ENCODE results near the gene ATP1A1.

ATP1A1 gene

DNA sequence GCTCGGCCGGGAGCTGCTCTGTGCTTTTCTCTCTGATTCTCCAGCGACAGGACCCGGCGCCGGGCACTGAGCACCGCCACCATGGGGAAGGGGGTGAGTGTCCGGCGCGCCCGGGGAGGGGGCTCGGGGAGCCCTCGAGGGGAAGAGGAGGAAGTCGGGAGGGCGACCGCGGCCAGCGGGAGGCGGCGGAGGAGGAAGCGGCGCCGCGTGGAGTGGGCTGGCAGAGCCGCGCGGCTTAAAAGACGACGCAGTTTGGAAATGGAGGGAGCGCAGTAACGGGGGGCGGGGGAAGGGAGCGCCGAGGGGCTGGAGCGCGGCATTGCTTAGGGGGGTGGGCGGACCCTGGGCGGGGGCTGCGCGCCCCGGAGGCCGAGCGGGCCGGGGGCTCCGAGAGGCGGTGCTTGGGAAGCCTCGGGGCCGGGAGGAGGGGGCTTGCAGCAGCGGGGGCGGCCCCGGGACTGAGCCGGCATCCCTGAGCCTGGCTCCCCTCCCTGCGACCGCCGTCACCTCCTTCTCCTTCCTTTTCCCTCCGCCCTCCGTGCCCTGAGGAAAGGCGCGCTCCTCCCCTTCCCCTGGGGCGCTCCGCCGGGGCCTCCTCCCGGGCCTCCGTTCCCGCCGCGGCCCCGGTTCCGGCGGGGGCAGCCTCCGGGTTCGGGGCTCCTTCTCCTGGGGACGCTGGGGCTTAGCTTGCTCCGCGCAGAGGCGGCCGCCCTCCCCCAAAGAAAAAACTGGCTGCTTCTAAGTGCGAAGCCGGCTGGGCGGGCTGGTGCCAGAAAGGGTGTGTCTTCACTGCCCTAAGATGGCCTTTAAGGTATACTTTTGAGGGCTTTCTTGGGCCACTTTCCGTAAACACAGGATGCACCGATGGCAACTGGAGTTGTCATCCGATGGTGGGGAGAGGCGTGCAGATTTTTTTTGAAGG is 648 bp downstream of the ATP1A1 start:
- peak; percentile 20 for DNase-seq

DNA sequence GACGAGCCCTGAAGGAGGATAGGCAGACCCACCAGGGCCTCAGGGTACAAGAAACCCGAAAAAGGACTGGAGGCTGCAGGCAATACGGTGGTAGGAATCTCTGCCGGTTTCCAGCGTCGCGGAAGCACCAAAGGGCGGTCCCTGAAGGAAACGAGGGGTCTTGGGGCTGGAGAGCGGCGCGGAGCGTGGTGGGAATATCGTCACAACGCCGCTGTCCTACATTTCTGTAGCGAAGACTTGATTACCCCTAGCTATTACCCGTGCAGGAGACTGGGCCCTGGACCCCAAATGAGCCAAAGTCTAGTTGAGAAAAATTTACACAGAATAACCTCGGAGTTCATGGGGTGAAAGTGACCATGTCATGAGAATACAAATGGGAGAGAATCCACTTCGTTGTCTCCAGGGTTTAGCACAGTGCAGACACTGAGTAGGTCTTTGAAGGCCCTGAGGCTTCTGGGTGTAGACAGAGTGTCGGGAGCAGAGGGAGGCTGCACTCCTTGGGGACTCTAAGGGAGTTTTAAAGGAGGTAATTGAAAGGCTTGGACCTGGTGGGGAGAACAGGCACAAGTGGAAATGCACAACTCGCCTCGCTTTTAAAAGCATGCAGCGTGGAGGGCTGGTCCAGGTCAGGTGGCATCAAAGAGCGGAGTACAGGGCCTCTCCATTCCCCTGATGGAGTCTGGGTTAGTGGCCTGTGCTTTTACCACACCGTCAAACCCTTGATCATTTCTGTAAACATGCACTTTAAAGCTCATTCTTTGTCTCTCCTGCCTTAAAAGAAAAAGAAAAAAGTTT is 1.5 kb downstream of the ATP1A1 start:
- DNase-seq = no peak

DNA sequence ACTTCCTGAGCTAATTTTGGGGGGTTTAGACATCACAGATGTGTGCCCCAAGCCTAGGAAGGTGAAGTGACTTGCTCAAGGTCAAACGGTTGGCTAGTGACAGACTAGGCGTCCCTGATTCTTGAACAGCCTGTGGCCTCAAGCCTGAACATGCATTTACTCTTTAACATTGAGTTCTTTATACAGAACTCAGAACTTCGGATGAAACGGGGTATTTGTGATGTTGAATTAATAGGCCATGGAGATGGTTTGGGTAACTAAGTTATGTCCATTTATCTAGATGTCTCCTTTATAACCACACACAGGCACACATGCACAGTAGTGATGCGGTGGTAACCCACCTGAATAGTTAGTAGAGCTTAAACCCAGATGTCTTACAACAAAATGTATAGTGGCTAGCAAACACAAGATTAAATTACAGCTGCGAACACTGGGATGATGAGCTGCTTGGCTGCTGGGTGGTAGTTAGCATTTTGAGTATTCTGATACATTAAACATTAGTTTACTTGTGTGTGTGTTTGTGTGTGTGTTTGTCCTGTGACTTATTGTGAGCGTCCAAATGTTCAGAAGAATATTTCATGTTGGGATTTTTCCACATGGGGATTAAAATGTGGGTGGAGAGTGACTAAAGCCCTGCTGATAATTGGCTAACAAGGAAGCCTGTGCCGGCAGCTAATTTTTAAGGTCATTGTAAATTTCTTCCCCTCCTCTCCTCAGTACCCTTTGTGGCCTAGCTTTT is 2.3 kb downstream of the ATP1A1 start:
- no peak for DNase-seq

DNA sequence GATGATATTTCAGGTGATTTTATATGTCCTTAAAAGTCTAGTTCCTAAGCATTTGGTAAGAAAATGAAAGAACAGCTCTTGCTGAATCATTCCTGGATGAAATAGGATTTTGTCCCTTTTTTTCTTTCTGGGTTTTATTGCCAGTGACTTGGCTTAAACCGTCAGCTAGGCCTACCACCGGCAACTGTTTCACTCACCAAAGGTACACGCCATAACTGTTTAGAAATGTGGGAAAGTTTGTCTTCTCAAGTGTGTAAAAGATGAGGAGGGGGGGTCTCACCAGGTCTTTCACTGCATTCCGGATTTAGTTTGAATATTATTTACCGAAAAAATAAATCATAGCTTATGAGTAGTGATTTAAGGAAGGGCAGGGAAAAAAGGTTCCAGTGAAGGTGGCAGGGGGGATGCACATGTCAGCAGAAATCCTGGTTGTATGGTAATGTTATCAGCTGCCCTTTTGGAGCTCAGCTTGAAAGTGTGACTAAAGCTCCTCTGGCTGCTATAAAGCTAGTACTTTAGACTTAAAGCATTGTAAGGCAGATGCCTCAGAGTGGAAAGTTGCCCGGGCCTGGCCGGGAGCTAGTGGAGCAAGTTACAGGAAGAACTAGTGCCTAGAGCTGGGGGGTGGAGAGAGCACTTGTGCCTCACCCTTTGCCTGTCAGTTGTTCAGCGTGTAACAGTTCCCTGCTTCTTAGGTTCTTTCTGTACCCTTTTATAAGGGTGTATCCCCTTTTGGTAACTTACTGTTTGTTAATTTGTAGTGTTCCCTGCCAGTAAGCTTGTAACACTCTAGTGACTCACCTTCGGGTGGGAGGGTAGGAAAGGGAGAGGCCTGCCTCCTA is 3.1 kb downstream of the ATP1A1 start:
- DNase-seq = peak; percentile 73

DNA sequence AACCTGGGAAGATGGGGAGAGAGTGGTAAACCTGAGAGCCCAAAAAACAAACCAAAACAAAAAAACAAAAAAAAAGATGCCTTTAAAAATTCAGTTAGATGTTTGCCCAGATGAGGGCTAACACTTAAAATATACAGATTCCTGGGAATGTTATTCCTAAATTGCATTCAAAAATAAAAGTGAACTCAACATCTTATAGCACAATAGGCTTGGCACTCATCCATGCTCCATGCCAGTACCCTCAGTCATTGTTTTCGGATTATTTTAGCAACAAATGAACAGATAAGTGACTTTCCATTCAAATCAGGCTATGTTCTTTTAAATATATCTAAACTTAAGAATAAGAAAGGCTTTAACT is 3.7 kb downstream of the ATP1A1 start:
- DNase-seq = no peak

DNA sequence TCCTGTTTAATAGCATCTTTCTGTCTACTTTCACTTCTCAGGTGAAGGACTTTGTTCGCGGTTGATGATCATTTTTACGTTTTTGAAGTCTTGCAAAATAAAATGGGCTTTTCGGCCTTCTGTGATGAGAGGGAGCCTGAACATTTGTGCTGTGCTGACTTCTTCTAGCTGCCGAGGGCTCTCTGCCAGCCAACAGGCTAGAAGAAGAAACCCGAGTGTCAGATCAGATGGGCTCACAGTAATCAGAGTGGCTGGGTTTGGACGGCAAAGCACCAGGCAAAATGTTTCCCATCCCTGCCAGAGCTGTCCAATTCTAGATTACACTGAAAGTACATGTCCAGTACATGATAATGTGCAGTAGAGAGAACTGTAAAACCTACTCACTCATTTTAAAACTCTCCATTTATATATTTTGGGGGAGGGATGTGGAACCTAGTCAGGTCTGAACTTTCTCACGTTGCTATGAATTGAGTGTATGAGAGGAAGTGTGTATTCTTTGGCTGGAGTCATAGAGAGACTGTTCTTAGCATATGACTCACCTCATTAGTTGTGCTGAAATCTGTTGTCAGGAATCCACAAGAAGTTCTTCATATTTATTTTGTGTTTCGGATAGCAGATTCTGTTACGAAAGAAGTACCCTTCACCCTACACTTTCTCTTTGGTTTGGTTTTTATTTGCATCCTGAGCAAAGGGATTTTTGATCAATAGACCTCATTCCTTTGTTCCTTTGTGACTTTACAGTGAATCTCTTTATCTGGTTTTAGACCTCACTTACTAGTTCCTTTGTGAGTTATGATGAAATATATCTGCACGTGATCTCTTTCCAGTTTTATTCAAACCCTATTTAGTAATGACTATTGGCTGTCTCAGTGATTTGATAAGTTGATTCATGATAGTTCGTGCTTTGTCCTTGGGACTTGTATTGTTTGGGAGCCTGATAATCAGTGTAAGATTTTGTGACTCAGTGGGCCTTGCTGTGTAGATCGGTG is 4.8 kb downstream of the ATP1A1 start:
- peak; percentile 86 for DNase-seq

DNA sequence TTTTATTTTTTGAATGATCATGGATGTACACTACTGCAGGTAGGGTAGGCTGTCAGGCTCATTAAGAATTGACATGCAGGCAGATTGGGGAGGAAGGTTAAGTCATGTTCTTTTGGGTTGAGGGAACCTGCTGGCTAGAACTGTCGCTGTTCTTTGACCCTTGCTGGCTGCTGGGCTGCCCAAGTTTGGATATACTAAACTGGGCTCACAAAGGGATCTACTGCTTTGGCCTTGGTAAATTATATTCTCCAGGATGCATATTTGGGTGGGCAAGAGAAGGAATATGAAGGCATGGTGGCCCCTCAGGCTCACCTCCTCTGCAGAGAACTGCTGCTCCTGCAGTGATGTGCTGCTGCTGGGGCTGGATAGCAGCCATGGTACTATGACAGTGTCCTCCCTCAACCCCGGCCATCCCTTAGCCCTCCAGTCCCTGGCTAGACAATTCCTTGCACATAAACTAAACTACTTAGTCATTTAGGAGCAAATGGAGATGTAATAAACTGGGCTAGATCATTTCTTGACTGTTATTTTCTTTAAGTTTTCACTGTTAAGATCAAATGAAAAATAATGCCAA is 6.1 kb downstream of the ATP1A1 start:
- no peak for DNase-seq

DNA sequence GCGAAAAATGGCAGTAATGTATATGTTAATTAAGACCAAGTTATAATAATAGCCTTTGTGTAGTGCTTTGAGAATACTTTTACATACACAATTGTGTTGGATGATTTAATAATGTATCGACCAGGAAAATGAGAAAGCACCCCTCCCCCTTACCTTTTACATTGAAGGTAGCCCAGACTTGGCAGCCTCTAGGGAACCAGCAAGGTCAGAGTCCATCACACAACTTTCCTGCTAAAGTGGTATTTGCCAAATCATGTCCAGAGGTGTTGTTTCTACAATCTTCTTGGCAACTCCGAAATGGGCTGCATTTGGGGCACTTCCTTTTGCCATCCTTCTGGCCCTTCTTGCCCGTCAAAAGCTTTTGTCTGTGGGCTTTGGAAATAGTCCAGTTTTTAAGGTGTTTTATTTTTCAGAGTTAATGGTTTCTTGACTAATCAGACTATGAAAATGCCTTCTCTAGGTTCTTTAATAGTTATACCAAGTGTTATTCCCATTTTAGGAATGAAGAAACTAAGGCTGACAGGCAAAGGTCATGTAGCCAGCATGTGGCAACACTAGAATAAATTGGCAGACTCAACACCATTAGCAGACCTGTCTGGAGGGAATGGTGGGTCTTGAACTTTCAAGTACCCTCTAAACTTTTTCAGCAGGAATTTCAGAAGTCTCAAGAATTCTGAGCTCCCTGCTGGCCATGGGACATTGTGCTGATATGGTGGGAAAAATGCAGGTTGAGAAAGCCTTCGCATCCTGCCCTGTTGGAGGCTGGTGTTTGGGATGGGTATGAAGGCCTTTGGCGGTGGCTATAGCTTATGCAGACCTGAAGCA is 6.8 kb downstream of the ATP1A1 start:
- DNase-seq = no peak

DNA sequence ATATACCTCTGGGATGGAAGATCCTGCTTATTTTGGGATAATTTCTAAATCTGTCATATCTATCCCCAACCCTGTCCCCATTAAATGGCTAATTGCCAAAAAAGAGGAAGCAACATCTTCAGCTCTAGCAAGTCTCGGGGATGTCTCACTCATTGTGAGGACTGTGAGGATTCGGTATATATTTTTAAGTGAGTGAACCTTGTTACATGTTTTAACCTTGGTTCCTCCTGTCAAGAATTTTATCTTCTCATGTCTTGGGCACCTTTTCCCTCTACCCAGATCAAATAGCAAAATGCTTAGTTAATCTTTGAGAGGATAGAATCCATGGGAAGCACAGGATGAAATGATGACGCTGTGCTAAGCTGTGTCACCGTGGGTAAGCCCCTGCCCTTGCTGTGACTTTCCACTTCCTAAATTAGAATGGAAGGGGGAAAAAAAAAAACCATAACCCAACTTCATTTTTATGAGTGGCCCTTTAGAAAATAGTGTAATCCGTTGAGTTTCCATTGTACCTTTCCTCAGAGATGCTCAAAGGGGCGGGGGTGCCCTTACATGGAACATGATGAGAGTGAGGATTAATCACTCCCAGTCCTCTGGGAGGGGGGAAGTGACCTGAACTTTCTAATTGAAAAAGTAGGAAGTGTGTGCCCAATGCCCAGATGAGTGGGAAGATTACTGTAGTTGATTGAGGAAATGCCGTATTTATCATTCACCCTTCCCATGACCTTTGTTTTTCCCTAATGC is 7.6 kb downstream of the ATP1A1 start:
- no peak for DNase-seq

DNA sequence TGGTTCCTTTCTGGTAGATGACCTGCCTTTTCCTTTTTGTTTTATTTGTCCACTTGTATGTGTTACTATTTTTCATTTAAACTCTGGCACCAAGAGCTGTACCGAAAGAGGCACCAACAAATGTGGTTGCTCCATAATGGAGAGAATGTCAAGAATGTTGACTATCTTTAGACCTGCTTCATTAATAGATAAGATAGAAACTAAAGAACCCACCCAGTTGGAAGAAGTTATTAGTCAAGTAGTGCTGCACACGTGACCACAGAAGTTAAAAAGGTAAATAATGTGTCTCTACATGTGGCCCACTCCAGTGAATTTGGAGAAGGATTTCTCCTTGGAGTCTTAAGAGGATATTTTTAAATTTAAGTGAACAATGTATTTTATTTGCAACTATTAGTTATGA is 9.3 kb downstream of the ATP1A1 start:
- no peak for DNase-seq

DNA sequence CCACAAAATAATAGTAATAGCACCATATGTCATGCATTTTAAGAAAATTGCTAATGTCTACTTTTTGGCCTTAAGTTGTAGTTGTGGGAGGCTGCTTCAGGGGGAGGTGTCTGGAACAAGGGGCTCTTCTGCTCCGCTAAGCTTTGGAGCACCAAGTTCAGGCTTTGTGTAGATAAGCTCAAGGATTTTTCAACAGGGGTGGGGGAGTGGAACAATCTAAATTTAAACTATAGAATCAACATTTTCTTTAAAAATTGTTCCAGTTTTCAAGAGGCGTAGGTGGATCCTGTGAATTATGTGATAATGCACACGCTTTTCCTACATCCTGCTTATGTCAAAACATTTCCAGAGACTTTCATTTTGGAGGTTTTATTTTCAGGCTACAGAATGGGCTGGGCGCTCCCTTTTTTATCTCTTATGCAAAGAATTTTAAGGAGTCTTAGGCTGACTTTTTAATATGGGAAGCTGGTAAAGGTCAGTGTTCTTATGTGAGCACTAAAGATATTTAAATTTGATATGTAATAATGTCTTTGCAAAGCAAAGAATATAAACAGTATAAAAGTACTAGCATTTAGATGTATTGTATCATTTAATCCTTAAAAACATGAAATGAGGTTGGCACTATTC is 9.9 kb downstream of the ATP1A1 start:
- DNase-seq = no peak

DNA sequence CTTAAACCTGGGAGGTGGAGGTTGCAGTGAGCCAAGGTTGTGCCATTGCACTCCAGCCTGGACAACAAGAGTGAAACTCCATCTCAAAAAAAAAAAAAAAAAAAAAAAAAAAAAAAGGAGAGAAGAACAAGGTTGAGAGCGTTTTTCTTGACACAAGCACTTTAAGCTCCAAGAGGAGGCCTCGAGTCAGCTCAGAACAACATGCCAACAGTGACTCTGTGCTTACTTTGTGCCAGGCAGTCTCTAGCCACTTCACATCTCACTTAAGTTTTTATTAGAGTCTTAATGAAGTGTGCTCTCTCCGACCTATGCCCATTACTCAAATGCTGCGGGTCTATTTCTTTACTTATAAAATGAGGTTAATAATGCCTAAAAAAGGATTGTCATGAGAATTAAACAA is 13.0 kb downstream of the ATP1A1 start:
- DNase-seq = no peak

DNA sequence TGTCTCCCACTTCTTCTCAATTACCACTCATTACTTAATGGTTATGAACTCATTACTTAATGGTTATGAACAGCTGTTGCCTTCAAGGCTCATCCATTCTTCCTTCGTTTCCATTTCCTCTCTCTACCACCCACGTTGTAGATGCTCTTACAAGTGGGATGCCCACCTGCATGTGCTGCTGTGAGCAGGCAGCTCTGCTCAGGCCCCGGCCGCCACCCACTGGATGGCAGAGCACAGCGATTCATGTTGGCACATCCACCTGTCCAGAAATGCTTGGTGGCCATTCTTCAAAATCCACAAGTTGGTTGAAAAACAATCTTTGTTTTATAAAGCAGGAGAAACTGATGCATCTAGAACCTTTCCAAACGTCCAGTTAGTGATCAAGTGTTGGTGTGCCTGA is 14.5 kb downstream of the ATP1A1 start:
- DNase-seq = no peak

DNA sequence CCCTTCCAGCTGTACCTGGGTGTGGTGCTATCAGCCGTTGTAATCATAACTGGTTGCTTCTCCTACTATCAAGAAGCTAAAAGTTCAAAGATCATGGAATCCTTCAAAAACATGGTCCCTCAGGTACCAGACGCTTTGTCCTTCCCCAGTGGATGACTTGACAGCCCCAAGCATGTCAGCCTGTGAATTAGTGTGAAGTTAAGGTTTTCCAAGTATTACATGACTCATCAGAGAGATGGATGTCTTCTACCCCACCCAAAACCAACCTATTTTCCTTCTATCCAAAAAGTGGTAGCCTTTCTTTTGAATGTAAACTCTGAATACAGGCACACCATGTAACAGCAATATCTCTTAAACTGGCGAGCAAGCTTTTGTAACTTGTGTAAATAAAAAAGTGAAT is 15.1 kb downstream of the ATP1A1 start:
- DNase-seq = no peak

DNA sequence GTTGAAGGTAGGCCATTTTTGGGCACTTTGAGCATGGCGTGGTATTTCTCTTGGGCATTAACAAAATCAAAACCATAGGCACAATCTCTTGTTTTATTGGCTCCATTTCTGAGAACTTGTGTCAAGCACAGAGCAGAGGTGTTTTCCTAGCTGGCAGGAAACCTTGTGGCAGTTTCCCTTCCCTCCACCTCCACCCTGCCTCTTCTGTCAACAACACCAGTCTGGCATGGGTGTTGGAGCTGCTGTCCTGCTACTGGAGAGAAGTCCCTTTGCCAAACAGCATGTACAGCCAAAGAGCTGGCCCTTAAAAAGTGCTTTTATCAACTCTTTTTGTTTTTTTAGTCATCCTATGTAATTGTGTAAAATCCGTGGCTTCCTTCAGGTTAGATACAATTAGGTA is 16.0 kb downstream of the ATP1A1 start:
- DNase-seq = no peak

DNA sequence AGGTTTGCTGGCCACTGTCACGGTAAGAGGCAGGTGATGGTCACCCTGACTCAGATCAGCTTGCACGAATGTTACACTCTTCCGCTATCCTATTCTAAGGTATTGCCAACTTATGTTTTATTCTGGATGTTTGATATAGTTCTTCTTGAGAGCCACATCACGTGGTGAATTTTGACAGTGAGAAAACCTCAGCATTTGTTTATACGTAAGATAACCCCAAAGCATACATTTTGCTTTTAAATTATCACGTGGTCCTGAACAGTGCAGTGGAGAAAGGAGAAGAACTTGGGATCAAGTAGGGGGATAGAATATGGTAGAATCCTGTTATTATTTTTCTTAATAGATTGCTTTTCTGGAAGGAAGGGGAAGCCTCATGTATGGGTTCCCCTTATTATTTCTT is 16.6 kb downstream of the ATP1A1 start:
- DNase-seq = no peak

DNA sequence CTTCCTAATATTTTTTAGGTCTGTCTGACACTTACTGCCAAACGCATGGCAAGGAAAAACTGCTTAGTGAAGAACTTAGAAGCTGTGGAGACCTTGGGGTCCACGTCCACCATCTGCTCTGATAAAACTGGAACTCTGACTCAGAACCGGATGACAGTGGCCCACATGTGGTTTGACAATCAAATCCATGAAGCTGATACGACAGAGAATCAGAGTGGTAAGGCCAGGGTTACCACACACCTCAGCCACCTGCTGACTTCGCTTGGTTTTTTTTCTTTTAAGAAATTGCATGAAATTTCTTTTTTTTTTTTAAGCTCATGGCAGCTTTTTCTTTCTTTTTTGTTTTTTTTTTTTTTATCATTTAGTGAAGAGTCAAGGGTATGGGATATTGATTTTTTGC is 17.2 kb downstream of the ATP1A1 start:
- no peak for DNase-seq

DNA sequence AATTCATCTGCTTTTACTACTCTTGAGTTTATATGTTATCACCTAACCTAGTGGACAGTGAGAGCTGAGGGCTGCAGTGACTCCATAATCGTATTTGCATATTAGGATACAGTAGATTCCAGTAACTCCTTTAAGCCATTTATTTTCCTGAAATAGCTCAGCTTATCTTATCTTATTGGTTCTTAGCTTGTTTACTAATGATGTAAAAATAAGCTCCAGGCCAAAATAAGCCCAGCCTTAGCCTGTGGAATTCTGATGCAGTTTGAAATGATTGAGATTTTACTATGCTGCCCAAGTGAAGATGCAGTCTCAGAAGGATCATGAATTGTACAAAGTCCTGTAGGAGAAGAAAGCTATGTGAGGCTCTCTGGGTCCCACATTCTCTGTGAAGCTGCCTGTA is 18.1 kb downstream of the ATP1A1 start:
- no peak for DNase-seq

Data from NCI-H446 treated with DMSO at 0.1 percent for 48 hours (cell line).